HEK293T (cell line): ENCODE data around the gene PREX1.

Experiments used
- ELF4 ChIP-seq: fragments of 450-650 bp; IDR thresholded peaks from 2 replicates; pipeline ENCODE4 v1.6.1; 2017; ENCODE audit warnings: antibody characterized with exemption
- FOXA1 ChIP-seq: fragments of 450-650 bp; IDR thresholded peaks from 2 replicates; pipeline ENCODE4 v1.6.1; 2016; ENCODE audit warnings: mild to moderate bottlenecking
- FOXM1 ChIP-seq: fragments of 450-650 bp; IDR thresholded peaks from 2 replicates; pipeline ENCODE4 v1.6.1; 2017; ENCODE audit warnings: mild to moderate bottlenecking, borderline replicate concordance
- HDGF ChIP-seq: fragments of 450-650 bp; IDR thresholded peaks from 2 replicates; pipeline ENCODE4 v1.6.1; 2017; ENCODE audit warnings: antibody characterized with exemption, borderline replicate concordance
- L3MBTL2 ChIP-seq: fragments of 450-650 bp; conservative IDR thresholded peaks from 2 replicates; pipeline ENCODE4 v1.6.1; 2016; ENCODE audit warnings: mild to moderate bottlenecking
- PKNOX1 ChIP-seq: fragments of 450-650 bp; IDR thresholded peaks from 2 replicates; pipeline ENCODE4 v1.6.1; 2016
- SP1 ChIP-seq: fragments of 450-650 bp; IDR thresholded peaks from 2 replicates; pipeline ENCODE4 v1.6.1; 2017

- TF ChIP-seq ELF4, result no peak
- TF ChIP-seq FOXA1, result no peak
- no peak for TF ChIP-seq SP1
- TF ChIP-seq HDGF, result no peak
- TF ChIP-seq FOXM1, result no peak
- TF ChIP-seq L3MBTL2, result no peak
- TF ChIP-seq PKNOX1, result no peak
Measured at GRCh38 chr20:48651960-48652359, 175.8 kb downstream of the PREX1 start.
